Small intestine (tissue), 7 donors: ENCODE results near the gene HYOU1. TPM values are rescaled to one million over a fixed set of nuclear protein-coding genes. Genes with fewer than 3 reads are reported as not detected.
A peak's percentile ranks its signal among the peaks of the same experiment; 100 is the strongest.

Experiments used
- DNase-seq, 2 donors: peaks; one replicate each; pipeline versions ENCODE4 v3.0.0 to v3.0.0-alpha.2; 2013
- FAIRE-seq: peaks from 2 replicates; lab custom pipeline; 2012; peaks lifted over from hg19 to GRCh38; lab: Jason Lieb, UNC
- H3K27ac ChIP-seq, 3 donors: one replicate each; pipeline ENCODE4 v1.5.1; 2013; ENCODE audit warnings: low read length in 2 of 3, mild to moderate bottlenecking in 2 of 3, control low read depth in 1 of 3, inconsistent platforms in 1 of 3, low read depth in 1 of 3, moderate library complexity in 1 of 3
- H3K27me3 ChIP-seq, 3 donors: one replicate each; pipeline ENCODE4 v1.6.1; 2013; ENCODE audit warnings: low read length in 3 of 3, inconsistent platforms in 1 of 3; ENCODE audit not compliant: control insufficient read depth in 3 of 3, insufficient read depth in 3 of 3
- H3K36me3 ChIP-seq, 3 donors: one replicate each; pipeline ENCODE4 v1.6.1; 2013; ENCODE audit warnings: low read length in 3 of 3, inconsistent platforms in 1 of 3, low read depth in 1 of 3, mild to moderate bottlenecking in 1 of 3, moderate library complexity in 1 of 3; ENCODE audit not compliant: control insufficient read depth in 3 of 3, insufficient read depth in 2 of 3
- H3K4me1 ChIP-seq, 3 donors: one replicate each; pipeline ENCODE4 v1.6.1; 2013; ENCODE audit warnings: low read length in 2 of 3, inconsistent platforms in 1 of 3, low read depth in 1 of 3, mild to moderate bottlenecking in 1 of 3, moderate library complexity in 1 of 3; ENCODE audit not compliant: control insufficient read depth in 3 of 3, insufficient read depth in 2 of 3
- H3K4me3 ChIP-seq, 3 donors: one replicate each; pipeline ENCODE4 v1.5.1; 2013; ENCODE audit warnings: low read length in 3 of 3, control low read depth in 1 of 3, inconsistent platforms in 1 of 3, low read depth in 1 of 3, mild to moderate bottlenecking in 1 of 3, moderate library complexity in 1 of 3
- H3K9me3 ChIP-seq, 2 donors: one replicate each; pipeline ENCODE4 v1.6.1; 2013; ENCODE audit warnings: low read depth in 1 of 2, low read length in 1 of 2; ENCODE audit not compliant: control insufficient read depth in 2 of 2, insufficient read depth in 1 of 2
- WGBS, 3 donors: extraction: QIAGEN DNeasy Blood & Tissue Kit; methylation state at CpG; one replicate each; pipeline ENCODE4 v1.1.7; 2013; 5-methylcytosine and 5-hydroxymethylcytosine counted together
- polyA plus RNA-seq, 4 donors: library from polyadenylated mRNA; stranded (reverse) in 3 of 4; unstranded in 1 of 4; fragments of 200-250 nt in 3 of 4; fragments of 120-200 nt in 1 of 4; gene quantifications; one replicate each; pipeline versions ENCODE4 v1.2.1 to v1.2.3, GENCODE V29; 2013
- donor health status: healthy with polysubstance abuse.
- donor health status: control.
- donor health status: control.
- donor health status: Bipolar disorder and iron deficiency.
- donor health status: healthy.

The HYOU1 gene
- polyA plus RNA-seq, 4 donors = 17.4 to 127 (median 53.3) TPM

- Histone ChIP-seq H3K4me3 (no peak overlapping the region), H3K36me3 (peaks cover 5 to 40% (median 8%) of the 10 kb centered on the region in 3 donors), H3K27me3 (no peaks in the 10 kb centered on the region), H3K27ac (no peak overlapping the region), H3K9me3 (no peaks in the 10 kb centered on the region), H3K4me1 (peaks cover 0 to 26% (median 6%) of the 10 kb centered on the region in 3 donors)
- 52 to 68% (median 57%) methylated on average over 14 of the region's 14 CpGs for WGBS, 3 donors
- DNase-seq (no peak), FAIRE-seq (no peak)
These were observed 40.6 kb downstream of the HYOU1 start for GRCh38 chr11:119016216-119017009.

- peaks cover 8 to 42% (median 9%) of the 10 kb centered on the region in 3 donors for H3K36me3 ChIP-seq
These were observed 41.9 kb downstream of the HYOU1 start for GRCh38 chr11:119015054-119015611.

DNA sequence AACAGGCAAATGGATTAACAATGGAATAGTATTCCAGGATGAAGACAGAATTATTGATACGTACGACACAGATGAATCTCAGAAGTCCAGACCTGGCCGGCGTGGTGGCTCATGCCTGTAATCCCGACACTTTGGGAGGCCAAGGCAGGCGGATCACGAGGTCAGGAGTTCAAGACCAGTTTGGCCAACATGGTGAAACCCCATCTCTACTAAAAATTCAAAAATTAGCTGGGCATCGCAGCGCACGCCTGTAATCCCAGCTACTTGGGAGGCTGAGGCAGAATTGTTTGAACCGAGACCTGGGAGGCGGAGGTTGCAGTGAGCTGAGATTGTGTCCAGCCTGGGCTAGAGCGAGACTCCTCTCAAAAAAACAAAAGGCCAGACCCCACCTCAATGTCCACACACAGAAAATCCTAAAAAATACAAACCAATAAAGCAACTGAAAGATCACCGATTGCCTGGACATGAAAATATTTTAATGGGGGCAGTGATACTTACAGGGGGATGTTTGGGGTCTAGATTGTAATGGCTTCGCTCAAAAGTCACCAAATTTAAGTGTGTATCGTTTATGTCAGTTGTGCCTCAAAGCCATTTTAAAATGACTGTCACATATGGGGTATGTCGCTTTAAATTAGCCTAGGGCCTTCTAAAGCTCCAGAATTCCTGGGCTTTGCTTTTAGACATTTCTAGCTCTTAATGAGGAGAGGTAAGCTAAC, 42.6 kb downstream of the HYOU1 start:
- Histone ChIP-seq H3K9me3 (no peaks in the 10 kb centered on the region), H3K27me3 (no peaks in the 10 kb centered on the region), H3K36me3 (peaks cover 8 to 42% (median 9%) of the 10 kb centered on the region in 3 donors), H3K27ac (no peak overlapping the region), H3K4me3 (no peak overlapping the region), H3K4me1 (peaks cover 0 to 11% (median 3%) of the 10 kb centered on the region in 3 donors)
- WGBS, 3 donors = 95 to 96% (median 95%) methylated on average over 17 of the region's 17 CpGs
- FAIRE-seq (no peak), DNase-seq (no peak)

More at GRCh38 chr11:119015054-119015611, 41.9 kb downstream of the HYOU1 start:
- Histone ChIP-seq H3K9me3 (no peaks in the 10 kb centered on the region), H3K4me1 (peaks cover 0 to 14% (median 6%) of the 10 kb centered on the region in 3 donors), H3K27me3 (no peaks in the 10 kb centered on the region), H3K4me3 (no peak overlapping the region), H3K27ac (no peak overlapping the region)
- no peak for FAIRE-seq
- peak in 1 of 2 donors; percentile 26 for DNase-seq
- WGBS, 3 donors = 54 to 70% (median 58%) methylated on average over 8 of the region's 8 CpGs

DNA sequence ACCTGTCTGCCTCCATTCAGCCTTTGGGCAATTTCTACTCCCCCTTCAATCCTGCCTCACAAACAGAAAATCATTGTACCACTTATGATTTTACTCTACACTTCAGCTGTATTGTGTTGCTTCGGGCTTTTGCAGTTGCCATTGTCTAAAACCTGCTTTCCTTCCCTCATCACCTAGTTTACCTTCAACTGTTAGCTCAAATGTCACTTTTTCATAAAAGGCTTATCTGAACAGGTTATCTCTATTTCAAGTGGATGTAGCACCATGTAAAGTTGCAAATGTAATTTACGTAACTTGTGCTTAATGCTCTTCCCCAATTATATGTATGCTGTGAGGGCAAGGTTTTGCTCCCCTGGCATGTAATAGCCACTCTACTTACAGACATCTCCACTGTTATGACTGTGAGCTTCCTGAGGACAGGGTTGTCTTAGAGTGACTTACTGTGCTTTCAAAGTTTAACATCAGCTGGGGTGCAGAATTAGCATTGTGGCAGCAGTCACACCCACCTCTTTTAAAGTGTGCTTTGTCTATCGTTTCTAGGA, 44.3 kb downstream of the HYOU1 start:
- H3K36me3 ChIP-seq = peaks cover 8 to 49% (median 9%) of the 10 kb centered on the region in 3 donors
- 77 to 89% (median 85%) methylated on average over 3 of the region's 3 CpGs for WGBS, 3 donors
- no peak for FAIRE-seq

GRCh38 chr11:119011476-119012053, 45.4 kb downstream of the HYOU1 start:
- Histone ChIP-seq H3K27me3 (no peaks in the 10 kb centered on the region), H3K9me3 (no peaks in the 10 kb centered on the region), H3K4me1 (peaks cover 0 to 5% (median 0%) of the 10 kb centered on the region in 3 donors), H3K4me3 (no peak overlapping the region), H3K36me3 (peaks cover 12 to 57% (median 12%) of the 10 kb centered on the region in 3 donors), H3K27ac (no peak overlapping the region)
- DNase-seq (no peak), FAIRE-seq (no peak)
- WGBS, 3 donors = 83 to 90% (median 86%) methylated on average over 6 of the region's 6 CpGs

More for the DNA sequence above, 44.3 kb downstream of the HYOU1 start:
- no peak for DNase-seq
- Histone ChIP-seq H3K4me3 (no peak overlapping the region), H3K4me1 (peaks cover 0 to 11% (median 3%) of the 10 kb centered on the region in 3 donors), H3K27ac (no peak overlapping the region), H3K9me3 (no peaks in the 10 kb centered on the region), H3K27me3 (no peaks in the 10 kb centered on the region)

DNA sequence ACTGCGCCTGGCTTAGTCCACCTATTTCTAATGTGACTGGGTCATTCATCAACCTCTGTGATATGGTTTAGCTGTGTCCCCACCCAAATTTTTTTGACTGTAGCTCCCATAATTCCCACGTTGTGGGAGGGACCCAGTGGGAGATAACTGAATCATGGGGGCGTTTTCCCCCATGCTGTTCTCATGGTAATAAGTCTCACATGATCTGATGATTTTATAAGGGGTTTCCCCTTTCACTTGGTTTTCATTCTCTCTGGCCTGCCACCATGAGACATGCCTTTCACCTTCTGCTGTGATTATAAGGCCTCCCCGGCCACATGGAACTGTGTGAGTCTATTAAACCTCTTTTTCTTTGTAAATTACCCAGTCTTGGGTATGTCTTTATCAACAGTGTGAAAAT, 50.3 kb downstream of the HYOU1 start:
- H3K4me3 ChIP-seq = no peak overlapping the region
- no peaks in the 10 kb centered on the region for H3K4me1 ChIP-seq
- DNase-seq = no peak
- whole genome bisulfite sequencing, 3 donors = 88 to 90% (median 88%) methylated on average over 4 of the region's 4 CpGs
- no peak for FAIRE-seq
- H3K27me3 ChIP-seq = no peaks in the 10 kb centered on the region
- peaks cover 4 to 60% (median 7%) of the 10 kb centered on the region in 3 donors for H3K36me3 ChIP-seq
- H3K27ac ChIP-seq = no peak overlapping the region
- no peaks in the 10 kb centered on the region for H3K9me3 ChIP-seq

DNA sequence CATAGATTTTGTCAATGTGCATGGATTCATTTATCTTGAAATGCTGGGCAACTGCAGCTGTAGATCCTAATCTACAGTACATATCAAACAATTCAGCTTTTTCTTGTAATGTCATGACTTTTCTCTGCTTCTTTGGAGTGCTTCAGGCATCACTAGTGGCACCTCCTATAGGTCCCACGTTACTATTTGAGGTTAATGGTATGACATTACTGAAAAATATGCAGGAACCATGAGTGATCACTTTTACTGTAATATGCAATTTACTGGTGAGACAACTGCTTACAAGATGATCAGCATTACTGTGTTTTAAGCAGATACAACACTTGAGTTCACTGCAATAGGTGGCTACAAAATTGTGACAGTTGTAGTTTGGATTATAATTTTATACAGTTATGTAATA, 56.1 kb downstream of the HYOU1 start:
- Histone ChIP-seq H3K27me3 (no peaks in the 10 kb centered on the region), H3K4me1 (peaks cover 0 to 4% (median 2%) of the 10 kb centered on the region in 3 donors), H3K36me3 (peaks cover 0 to 39% (median 2%) of the 10 kb centered on the region in 3 donors), H3K27ac (no peak overlapping the region), H3K4me3 (no peak overlapping the region), H3K9me3 (no peaks in the 10 kb centered on the region)
- FAIRE-seq (no peak), DNase-seq (no peak)
- WGBS, 3 donors = 52 to 69% (median 59%) methylated on average over 1 of the region's 1 CpG
